Spleen (tissue), 7 donors: ENCODE measurements around the gene BNC2.

Experiments used
- CTCF ChIP-seq, 11 experiments: fragments of 200-600 bp in 7 of 11; fragments of 450-650 bp in 4 of 11; sonication (generic) in 4 of 11; IDR thresholded peaks in 8 of 11; conservative IDR thresholded peaks in 3 of 11; 1 replicate in 7 of 11; 2 replicates in 4 of 11; pipeline versions ENCODE4 v1.4.0 to v1.8.0; 2016 to 2021; ENCODE audit warnings: antibody characterized with exemption in 11 of 11, inconsistent platforms in 4 of 11, mild to moderate bottlenecking in 1 of 11
- POLR2A ChIP-seq, 3 donors: fragments of 450-650 bp; IDR thresholded peaks; one replicate each; pipeline ENCODE4 v1.5.1; 2017; ENCODE audit warnings: antibody characterized with exemption in 3 of 3, mild to moderate bottlenecking in 1 of 3
- donor health status: DM: no; HTN: no; CAD: no; lungs with moderate emphysema.
- donor health status: DM: no; HTN: no; CAD: no.
- donor health status: DM: no; HTN: no; CAD: no.

GRCh38 chr9:16784002-16784401 is 86.5 kb downstream of the BNC2 start:
- TF ChIP-seq POLR2A (IDR thresholded peaks at IDR 0.05) (no peak), CTCF (IDR thresholded peaks at IDR 0.05 in 8 of 11, conservative IDR thresholded peaks at IDR 0.05 in 3 of 11) (no peak)
